Prostate gland (tissue), 2 donors: ENCODE measurements around the gene MPZL3.

ENCODE experiments used
- CTCF ChIP-seq, 4 experiments: fragments of 200-600 bp in 2 of 4; fragments of 450-650 bp in 2 of 4; sonication (generic) in 2 of 4; IDR thresholded peaks; 1 replicate in 3 of 4; 2 replicates in 1 of 4; pipeline ENCODE4 v1.5.1; 2016 to 2019; ENCODE audit warnings: antibody characterized with exemption in 4 of 4, mild to moderate bottlenecking in 2 of 4, moderate library complexity in 2 of 4
- POLR2A ChIP-seq: fragments of 450-650 bp; IDR thresholded peaks from one replicate; pipeline ENCODE4 v1.6.1; 2016; ENCODE audit warnings: antibody characterized with exemption, mild to moderate bottlenecking
- POLR2AphosphoS5 ChIP-seq: sonication (generic); formaldehyde crosslinking; IDR thresholded peaks from one replicate; pipeline ENCODE4 v1.6.1; 2017; ENCODE audit warnings: antibody characterized with exemption

- no peak for TF ChIP-seq CTCF (IDR thresholded peaks at IDR 0.05)
- no peak for TF ChIP-seq POLR2A
- no peak for TF ChIP-seq POLR2AphosphoS5
These were observed 8.2 kb upstream of the MPZL3 start for GRCh38 chr11:118260353-118260752.
